Measurements from ENCODE around the gene RABGAP1. TPM values are rescaled to one million over a fixed set of nuclear protein-coding genes. Genes with fewer than 3 reads are reported as not detected.

Gene RABGAP1
- total RNA-seq, 2 donors from 2014 or later, result 26.3 to 30.8 TPM

DNA sequence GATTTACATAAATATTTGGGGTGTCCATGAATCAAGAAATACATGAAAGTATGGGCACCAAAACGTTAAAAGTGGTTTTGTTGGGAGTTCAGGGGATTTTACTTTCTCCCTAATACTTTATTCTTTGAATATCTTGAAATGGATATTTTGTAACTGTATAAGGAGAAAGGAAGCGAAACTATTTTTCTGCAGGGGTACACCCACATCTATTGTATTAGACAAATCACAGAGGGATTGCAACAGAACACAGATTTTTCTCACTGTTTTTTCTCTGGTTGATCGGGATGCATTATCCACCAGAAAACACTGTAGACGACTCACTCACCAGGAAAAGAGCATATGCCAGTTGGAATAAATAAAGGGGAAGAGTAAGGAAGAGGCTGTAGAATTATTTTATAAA lies 1.2 kb upstream of the RABGAP1 start:
- Histone ChIP-seq H3K27ac (no peak overlapping the region), H3K27me3 (no peaks in the 10 kb centered on the region), H3K36me3 (peaks cover 7% of the 10 kb centered on the region), H3K9me3 (no peaks in the 10 kb centered on the region), H3K4me3 (no peak overlapping the region), H3K4me1 (peaks cover 0 to 23% of the 10 kb centered on the region in 2 donors)
- TF ChIP-seq, protein P1, sequence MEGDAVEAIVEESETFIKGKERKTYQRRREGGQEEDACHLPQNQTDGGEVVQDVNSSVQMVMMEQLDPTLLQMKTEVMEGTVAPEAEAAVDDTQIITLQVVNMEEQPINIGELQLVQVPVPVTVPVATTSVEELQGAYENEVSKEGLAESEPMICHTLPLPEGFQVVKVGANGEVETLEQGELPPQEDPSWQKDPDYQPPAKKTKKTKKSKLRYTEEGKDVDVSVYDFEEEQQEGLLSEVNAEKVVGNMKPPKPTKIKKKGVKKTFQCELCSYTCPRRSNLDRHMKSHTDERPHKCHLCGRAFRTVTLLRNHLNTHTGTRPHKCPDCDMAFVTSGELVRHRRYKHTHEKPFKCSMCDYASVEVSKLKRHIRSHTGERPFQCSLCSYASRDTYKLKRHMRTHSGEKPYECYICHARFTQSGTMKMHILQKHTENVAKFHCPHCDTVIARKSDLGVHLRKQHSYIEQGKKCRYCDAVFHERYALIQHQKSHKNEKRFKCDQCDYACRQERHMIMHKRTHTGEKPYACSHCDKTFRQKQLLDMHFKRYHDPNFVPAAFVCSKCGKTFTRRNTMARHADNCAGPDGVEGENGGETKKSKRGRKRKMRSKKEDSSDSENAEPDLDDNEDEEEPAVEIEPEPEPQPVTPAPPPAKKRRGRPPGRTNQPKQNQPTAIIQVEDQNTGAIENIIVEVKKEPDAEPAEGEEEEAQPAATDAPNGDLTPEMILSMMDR (IDR thresholded peaks at IDR 0.05), result no peak
- no peak for DNase-seq (ENCODE audit: low spot score)

DNA sequence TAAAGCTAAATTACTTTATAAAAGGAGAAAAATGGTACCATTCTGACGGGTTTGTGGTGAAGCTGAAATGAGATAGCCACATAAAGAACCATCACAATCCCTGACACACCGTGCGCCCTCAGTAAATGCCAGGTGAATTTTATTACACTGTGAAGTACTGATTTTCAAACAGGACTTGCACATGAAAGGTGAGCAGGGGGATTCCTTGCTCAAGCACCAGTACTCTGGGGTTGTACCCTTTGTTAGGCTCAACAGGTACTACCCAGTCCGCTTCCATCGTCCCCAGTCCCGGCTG lies 419 bp upstream of the RABGAP1 start:
- H3K4me3 ChIP-seq, result peak overlapping the region in 1 of 2 donors; percentile 92
- H3K36me3 ChIP-seq, result peaks cover 7% of the 10 kb centered on the region
- no peaks in the 10 kb centered on the region for H3K9me3 ChIP-seq
- H3K27ac ChIP-seq, result peak overlapping the region; percentile 68 to 96
- TF ChIP-seq, protein P1 (IDR thresholded peaks at IDR 0.05), result no peak
- peaks cover 0 to 26% of the 10 kb centered on the region in 2 donors for H3K4me1 ChIP-seq
- H3K27me3 ChIP-seq, result no peaks in the 10 kb centered on the region
- DNase-seq (ENCODE audit: low spot score), result no peak

DNA sequence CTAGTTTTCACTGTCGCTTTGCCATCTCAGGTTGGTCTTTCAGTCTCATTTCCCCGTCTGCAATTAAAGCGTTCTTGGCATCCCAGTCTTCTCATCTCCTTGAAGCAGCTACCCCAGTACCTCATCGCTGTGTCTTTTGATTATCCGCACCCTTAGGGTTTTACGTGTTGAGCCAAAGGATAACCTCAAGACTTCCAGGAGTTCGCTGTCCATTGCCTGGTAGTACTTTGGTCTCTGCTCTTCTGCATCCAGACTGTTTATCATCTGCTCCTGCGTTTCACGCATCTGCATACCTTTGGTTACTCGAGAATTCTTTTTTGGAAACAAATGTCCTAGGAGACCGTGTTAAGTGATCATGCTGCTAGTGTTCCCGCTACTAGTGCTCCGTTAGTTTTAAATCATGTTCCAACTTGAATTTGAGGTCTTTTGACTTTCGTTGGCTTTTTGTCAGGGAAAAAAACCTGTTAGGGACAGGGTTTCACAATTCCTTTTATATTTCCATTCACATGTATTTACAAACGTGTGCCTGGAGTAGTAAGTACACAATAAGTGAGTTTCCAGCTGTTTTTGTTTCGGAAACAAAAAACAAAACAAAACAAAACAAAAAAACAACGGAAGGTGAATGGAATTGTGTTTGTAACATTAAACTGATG lies 888 bp downstream of the RABGAP1 start:
- Histone ChIP-seq H3K27ac (peak overlapping the region; percentile 83 to 96), H3K36me3 (no peaks in the 10 kb centered on the region), H3K27me3 (no peaks in the 10 kb centered on the region), H3K9me3 (no peaks in the 10 kb centered on the region), H3K4me1 (peaks cover 0 to 39% of the 10 kb centered on the region in 2 donors), H3K4me3 (peak overlapping the region; percentile 74 to 92)
- TF ChIP-seq, protein P1 (IDR thresholded peaks at IDR 0.05), result no peak
- DNase-seq (ENCODE audit: low spot score), result no peak

DNA sequence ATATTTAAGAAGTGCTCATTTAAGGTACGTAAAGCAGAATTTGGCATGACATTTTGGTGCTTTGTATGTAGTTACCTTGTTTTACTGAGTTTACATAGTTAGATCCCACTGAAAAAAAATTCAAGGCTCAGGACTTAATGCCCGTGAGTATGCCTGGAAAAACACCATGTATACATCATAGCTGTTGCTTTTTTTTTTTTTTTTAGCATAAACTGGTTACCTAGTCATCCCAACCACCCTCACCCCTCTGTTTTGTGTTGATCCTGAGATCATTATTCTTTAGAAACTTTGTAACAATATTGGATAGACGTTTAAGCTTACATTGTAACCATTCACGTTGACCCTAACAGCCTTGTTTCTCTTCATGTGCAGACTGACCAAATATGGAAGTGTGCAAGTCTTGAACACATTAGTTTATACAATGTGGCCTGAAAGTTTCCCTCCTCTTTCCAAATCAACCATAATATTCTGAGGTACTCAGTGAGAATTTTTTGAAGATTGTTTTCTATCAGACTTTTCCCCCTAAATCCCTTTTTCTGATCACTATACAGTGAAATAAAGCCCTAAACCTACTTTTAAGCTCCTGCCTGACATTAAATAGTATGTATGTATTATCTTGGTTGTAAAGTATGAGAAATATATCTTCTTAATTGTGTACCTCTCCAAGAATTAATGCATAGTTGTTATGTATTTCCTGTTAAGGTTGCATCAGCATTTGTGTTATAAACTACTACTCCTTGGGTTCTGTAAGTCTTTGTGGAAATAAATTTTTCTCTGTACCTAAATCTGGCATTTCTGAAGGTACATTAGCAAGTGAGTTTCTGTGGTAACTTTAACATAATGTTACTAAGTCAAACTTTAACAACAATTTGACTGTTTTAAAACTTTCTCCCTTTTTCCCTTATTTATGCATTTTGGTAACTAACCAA lies 4.4 kb downstream of the RABGAP1 start:
- H3K27ac ChIP-seq, result no peak overlapping the region
- DNase-seq (ENCODE audit: low spot score), result no peak

DNA sequence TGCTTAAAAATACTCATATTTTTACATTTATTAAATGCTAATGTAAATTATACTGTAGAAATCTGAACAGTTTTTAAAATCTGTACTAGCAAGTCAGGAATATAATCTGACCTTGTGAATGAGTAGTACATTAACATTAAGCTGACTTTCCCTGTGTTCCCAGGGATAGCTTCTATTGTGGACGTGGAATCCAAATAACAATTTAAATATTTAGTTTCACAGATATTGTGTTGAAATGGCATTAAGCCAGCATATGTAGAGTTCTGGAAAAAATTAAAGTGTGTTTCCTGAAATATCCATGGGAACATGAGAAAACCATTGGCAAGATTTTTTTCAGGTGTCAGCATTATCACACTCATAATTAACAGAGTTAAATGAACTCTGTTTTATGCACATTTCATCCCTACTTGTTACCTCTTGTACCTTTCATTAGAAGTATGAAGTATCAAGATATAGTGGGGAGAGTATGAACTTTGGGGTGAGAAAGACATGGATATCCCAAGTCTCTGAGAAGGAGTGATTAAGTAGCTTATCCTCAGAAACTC lies 5.7 kb downstream of the RABGAP1 start:
- Histone ChIP-seq H3K36me3 (no peaks in the 10 kb centered on the region), H3K9me3 (no peaks in the 10 kb centered on the region), H3K4me1 (peaks cover 0 to 45% of the 10 kb centered on the region in 2 donors), H3K27ac (no peak overlapping the region), H3K4me3 (no peak overlapping the region), H3K27me3 (no peaks in the 10 kb centered on the region)
- no peak for DNase-seq (ENCODE audit: low spot score)
- TF ChIP-seq, protein P1 (IDR thresholded peaks at IDR 0.05), result no peak

More for the DNA sequence above, 4.4 kb downstream of the RABGAP1 start:
- H3K27me3 ChIP-seq, result no peaks in the 10 kb centered on the region
- no peaks in the 10 kb centered on the region for H3K36me3 ChIP-seq
- no peak overlapping the region for H3K4me3 ChIP-seq
- H3K4me1 ChIP-seq, result peaks cover 0 to 51% of the 10 kb centered on the region in 2 donors
- TF ChIP-seq, protein P1 (IDR thresholded peaks at IDR 0.05), result no peak
- H3K9me3 ChIP-seq, result no peaks in the 10 kb centered on the region

Measured in right atrium auricular region (tissue), 2 donors.